Measurements from ENCODE around the gene ATP4B. TPM values are rescaled to one million over a fixed set of nuclear protein-coding genes. Genes with fewer than 3 reads are reported as not detected.

ATP4B gene
- total RNA-seq, 1 experiment from 2014 or later = not detected

GRCh38 chr13:113618455-113618854, 39.5 kb downstream of the ATP4B start:
- no peak for DNase-seq (ENCODE audit: low spot score)
- Histone ChIP-seq H3K4me1 (ENCODE audit: insufficient read depth, low read length, poor library complexity, severe bottlenecking) (no peaks in the 10 kb centered on the region), H3K4me3 (ENCODE audit: low read depth, low read length, poor library complexity, severe bottlenecking) (no peak overlapping the region), H3K36me3 (ENCODE audit: insufficient read depth, low read length, poor library complexity, severe bottlenecking) (peaks cover 25% of the 10 kb centered on the region), H3K27ac (ENCODE audit: low read depth, low read length, poor library complexity, severe bottlenecking) (no peak overlapping the region), H3K9me3 (ENCODE audit: low read depth, low read length, poor library complexity, severe bottlenecking) (no peaks in the 10 kb centered on the region), H3K27me3 (replicated peaks; ENCODE audit: insufficient read depth, low read depth, low read length, poor library complexity) (no peaks in the 10 kb centered on the region)
- TF ChIP-seq EZH2 (IDR thresholded peaks at IDR 0.05; ENCODE audit: borderline replicate concordance, low read depth, low read length, poor library complexity, severe bottlenecking) = no peak
- TF ChIP-seq, protein P1, sequence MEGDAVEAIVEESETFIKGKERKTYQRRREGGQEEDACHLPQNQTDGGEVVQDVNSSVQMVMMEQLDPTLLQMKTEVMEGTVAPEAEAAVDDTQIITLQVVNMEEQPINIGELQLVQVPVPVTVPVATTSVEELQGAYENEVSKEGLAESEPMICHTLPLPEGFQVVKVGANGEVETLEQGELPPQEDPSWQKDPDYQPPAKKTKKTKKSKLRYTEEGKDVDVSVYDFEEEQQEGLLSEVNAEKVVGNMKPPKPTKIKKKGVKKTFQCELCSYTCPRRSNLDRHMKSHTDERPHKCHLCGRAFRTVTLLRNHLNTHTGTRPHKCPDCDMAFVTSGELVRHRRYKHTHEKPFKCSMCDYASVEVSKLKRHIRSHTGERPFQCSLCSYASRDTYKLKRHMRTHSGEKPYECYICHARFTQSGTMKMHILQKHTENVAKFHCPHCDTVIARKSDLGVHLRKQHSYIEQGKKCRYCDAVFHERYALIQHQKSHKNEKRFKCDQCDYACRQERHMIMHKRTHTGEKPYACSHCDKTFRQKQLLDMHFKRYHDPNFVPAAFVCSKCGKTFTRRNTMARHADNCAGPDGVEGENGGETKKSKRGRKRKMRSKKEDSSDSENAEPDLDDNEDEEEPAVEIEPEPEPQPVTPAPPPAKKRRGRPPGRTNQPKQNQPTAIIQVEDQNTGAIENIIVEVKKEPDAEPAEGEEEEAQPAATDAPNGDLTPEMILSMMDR (conservative IDR thresholded peaks at IDR 0.05; ENCODE audit: low read depth, low read length) = no peak
- intact Hi-C loops (cut with micrococcal nuclease; ENCODE audit: unreplicated experiment) = no loop called here
- POLR2A ChIA-PET (ENCODE audit: low non-redundant PET) = no interaction called here
- CTCF ChIA-PET = no interaction called here
- BruUV-seq (replicated peaks) = no TSS peak

DNA sequence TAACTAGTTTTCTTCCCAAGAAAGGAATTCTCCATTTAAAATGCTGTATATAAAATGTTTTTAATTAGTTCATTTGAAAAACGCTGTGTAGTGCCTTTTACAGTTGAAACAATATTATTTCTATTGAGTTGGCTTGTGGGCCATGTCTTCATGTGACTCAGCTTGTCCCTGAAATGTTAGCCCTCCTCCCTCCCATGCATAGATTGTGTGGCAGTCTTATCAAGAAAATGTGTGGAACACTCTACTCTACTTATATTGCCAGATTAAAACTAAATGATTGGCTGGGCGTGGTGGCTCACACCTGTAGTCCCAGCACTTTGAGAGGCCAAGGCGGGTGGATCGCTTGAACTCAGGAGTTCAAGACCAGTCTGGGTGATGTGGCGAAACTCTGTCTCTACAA, 40.0 kb downstream of the ATP4B start:
- H3K4me3 ChIP-seq (ENCODE audit: low read depth, low read length, poor library complexity, severe bottlenecking) = no peak overlapping the region
- H3K27ac ChIP-seq (ENCODE audit: low read depth, low read length, poor library complexity, severe bottlenecking) = no peak overlapping the region
- peaks cover 22% of the 10 kb centered on the region for H3K36me3 ChIP-seq (ENCODE audit: insufficient read depth, low read length, poor library complexity, severe bottlenecking)
- ChIA-PET POLR2A (ENCODE audit: low non-redundant PET) (no interaction called here), CTCF (no interaction called here)
- no peaks in the 10 kb centered on the region for H3K9me3 ChIP-seq (ENCODE audit: low read depth, low read length, poor library complexity, severe bottlenecking)
- no peak for DNase-seq (ENCODE audit: low spot score)
- H3K4me1 ChIP-seq (ENCODE audit: insufficient read depth, low read length, poor library complexity, severe bottlenecking) = no peaks in the 10 kb centered on the region
- TF ChIP-seq EZH2 (IDR thresholded peaks at IDR 0.05; ENCODE audit: borderline replicate concordance, low read depth, low read length, poor library complexity, severe bottlenecking) = no peak
- TF ChIP-seq, protein P1 (conservative IDR thresholded peaks at IDR 0.05; ENCODE audit: low read depth, low read length) = no peak
- intact Hi-C loops (cut with micrococcal nuclease; ENCODE audit: unreplicated experiment) = no loop called here
- BruUV-seq (replicated peaks) = no TSS peak
- no peaks in the 10 kb centered on the region for H3K27me3 ChIP-seq (replicated peaks; ENCODE audit: insufficient read depth, low read depth, low read length, poor library complexity)

DNA sequence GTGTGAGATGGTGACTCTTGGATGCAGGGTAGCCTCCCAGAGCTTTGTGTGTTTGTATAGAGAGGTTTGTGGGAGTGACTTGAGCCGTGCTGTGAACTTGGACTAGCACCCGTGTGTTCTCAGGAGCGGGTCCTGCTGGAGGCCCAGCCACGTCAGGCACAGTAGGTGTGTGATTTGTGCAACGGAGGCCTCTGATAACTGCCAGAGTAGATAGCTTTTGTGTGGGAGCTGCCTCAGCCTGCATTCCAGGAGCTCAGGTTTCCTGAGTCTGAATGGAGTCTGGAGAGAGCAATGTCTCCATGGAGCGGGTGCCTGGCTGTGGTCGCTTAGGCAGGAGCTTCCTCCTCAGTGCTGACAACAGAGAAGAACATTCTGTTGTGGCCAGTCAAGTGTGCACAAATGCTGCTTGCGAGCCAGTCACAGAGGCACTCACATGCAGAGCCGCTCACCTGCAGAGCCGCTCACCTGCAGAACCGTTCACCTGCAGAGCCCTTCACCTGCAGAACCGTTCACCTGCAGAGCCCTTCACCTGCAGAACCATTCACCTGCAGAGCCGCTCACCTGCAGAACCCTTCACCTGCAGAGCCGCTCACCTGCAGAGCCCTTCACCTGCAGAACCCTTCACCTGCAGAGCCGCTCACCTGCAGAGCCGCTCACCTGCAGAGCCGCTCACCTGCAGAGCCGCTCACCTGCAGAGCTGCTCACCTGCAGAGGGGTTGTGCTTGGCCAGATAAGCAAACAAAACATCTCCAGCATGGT, 40.8 kb downstream of the ATP4B start:
- DNase-seq (ENCODE audit: low spot score) = peak; percentile 14
- H3K27ac ChIP-seq (ENCODE audit: low read depth, low read length, poor library complexity, severe bottlenecking) = no peak overlapping the region
- CTCF ChIA-PET = interaction anchor here (0.5 kb wide), 1 partner anchor 701 kb away, joined by 8 read pairs; no protein-coding TSS in a partner anchor

More for the DNA sequence above, 40.8 kb downstream of the ATP4B start:
- H3K27me3 ChIP-seq (replicated peaks; ENCODE audit: insufficient read depth, low read depth, low read length, poor library complexity) = no peaks in the 10 kb centered on the region
- intact Hi-C loops (cut with micrococcal nuclease; ENCODE audit: unreplicated experiment) = no loop called here
- POLR2A ChIA-PET (ENCODE audit: low non-redundant PET) = no interaction called here
- no peak overlapping the region for H3K4me3 ChIP-seq (ENCODE audit: low read depth, low read length, poor library complexity, severe bottlenecking)
- BruUV-seq (replicated peaks) = no TSS peak
- TF ChIP-seq, protein P1 (conservative IDR thresholded peaks at IDR 0.05; ENCODE audit: low read depth, low read length) = no peak
- no peak for TF ChIP-seq EZH2 (IDR thresholded peaks at IDR 0.05; ENCODE audit: borderline replicate concordance, low read depth, low read length, poor library complexity, severe bottlenecking)
- H3K36me3 ChIP-seq (ENCODE audit: insufficient read depth, low read length, poor library complexity, severe bottlenecking) = peaks cover 19% of the 10 kb centered on the region
- H3K9me3 ChIP-seq (ENCODE audit: low read depth, low read length, poor library complexity, severe bottlenecking) = no peaks in the 10 kb centered on the region
- H3K4me1 ChIP-seq (ENCODE audit: insufficient read depth, low read length, poor library complexity, severe bottlenecking) = no peaks in the 10 kb centered on the region

All from A673 (cell line).